Renal cortical epithelial cell (primary cell): Measurements from ENCODE around the gene IPO13. TPM values are rescaled to one million over a fixed set of nuclear protein-coding genes. Genes with fewer than 3 reads are reported as not detected.

Experiments used
- DNase-seq: peaks from one replicate; pipeline ENCODE4 v3.0.0-alpha.2; 2011; ENCODE audit warnings: low read depth
- total RNA-seq: library from RNA; depleted of rRNA; stranded (reverse); fragments of >200 nt; gene quantifications from 2 replicates; pipeline ENCODE4 v1.2.3, GENCODE V29; 2014

IPO13 gene
- total RNA-seq, 1 donor from 2014 or later: 41.1 TPM

GRCh38 chr1:43931711-43932660 lies 14.8 kb upstream of the IPO13 start:
- DNase-seq: no peak

DNA sequence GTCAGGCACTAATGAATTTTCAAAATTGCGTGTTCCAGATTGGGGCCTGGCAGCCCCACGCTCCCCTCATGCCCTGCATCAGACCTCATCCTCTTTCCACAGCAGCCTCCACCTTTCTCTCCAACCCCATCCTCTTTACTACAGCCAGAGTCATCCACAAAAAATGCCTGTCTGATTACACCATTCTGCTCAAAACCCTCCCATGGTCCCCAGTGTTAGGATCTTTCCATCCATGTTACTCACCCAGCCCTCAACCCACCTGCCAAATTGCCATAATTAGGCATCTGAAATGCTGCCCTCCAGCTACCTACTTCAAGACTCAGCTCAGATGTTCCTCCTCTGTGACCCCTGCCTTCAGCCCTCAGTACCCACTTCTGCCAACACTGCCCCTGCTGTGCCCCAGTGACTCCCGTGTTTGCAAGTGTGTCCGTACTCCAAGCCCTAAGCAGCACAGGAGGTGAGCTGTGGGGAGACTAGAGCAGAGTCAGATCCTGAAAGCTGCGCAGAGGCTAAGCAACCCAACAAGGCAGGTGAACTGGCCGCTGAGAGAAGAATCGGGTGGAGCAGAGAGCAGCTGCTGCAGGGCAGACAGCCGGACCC lies 13.9 kb upstream of the IPO13 start:
- peak; percentile 26 for DNase-seq

DNA sequence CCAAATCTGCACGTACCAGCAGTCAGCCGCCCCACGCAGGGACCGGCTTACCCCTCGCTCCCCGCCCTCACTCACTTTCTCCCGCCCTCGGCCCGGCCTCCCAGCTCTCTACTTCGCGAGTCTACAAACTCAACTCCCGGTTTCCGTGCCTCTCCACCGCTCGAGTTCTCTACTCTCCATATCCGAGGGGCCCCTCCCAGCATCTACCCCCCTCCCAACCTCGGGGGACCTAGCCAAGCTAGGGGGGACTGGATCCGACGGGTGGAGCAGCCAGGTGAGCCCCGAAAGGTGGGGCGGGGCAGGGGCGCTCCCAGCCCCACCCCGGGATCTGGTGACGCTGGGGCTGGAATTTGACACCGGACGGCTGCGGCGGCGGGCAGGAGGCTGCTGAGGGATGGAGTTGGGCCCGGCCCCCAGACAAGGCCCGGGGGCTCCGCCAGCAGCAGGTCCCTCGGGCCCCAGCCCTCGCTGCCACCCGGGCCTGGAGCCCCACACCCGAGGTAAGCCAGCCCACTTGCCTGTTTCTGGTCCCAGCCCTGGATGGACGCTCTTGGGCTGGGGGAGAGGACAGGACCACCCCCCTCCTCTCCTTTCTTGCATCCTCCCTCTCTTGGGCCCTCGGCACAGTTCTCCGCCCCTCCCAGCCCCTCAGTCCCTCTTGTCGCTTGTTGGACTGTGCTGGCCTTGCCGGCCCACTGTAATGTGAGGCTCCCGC lies 13.2 kb upstream of the IPO13 start, which contains the start of gene ARTN:
TSS of gene ARTN (plus strand) at position 416 of the 715 bp plus-strand sequence. CDS start 1,856 bp downstream, outside the sequence.
- DNase-seq: no peak

DNA sequence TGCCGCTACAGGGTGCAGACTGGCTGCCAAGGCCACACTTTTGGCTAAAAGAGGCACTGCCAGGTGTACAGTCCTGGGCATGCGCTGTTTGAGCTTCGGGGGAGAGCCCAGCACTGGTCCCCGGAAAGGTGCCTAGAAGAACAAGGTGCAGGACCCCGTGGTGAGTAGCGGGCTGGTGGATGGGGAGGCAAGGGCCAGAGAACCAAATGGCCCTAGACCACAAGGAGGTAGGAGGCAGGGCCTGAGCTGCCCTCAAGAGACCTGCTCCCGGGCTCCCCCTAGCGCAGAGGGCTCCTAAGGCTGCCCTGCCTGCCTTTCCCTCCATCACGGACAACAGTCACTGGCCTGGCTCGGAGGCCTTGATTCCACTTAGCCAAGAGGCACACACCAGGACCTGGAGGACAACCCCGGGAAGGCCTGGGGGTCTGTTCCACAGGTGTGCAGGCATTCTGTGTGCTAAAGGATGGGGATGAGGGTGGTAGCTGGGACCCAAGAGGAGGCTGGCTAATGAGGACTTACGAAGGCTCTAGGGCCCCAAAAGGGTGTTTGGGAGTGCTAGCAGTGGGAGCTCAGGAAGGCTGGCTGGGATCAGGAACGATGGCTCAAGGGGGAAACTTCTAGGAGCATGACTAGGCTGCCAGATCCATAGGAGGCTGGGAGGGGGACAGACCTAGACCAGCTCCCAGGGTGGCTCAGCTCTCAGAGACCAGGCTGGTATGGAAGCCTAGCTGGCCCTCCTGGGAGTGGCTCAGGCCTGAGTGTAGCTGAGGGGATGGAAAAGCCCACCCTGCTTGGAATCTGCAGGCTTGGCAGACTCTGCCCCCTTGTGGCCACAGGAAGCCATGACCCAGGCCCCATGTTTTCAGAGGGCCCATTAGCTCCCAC lies 12.4 kb upstream of the IPO13 start:
- peak; percentile 30 for DNase-seq

DNA sequence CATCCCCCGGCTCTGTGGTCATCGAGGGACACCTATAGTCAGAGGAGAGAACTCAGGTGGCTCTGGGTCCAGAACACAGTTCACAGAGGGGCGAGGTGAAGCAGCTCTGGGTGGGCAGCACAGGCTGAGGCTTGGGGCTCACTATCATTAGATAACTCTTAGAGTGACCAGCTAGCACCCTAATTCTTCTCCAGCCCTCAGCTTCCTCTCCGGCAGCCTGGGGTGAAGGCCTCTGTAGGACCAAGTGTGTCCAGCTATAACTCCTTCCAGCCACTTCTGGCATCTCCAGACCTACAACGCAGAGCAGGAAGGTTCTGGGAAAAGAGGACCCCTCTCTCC lies 11.8 kb upstream of the IPO13 start:
- no peak for DNase-seq

GRCh38 chr1:43935711-43936427 lies 10.9 kb upstream of the IPO13 start:
- DNase-seq: peak; percentile 18

- DNase-seq: no peak
Measured at GRCh38 chr1:43936431-43937151, 10.2 kb upstream of the IPO13 start.

GRCh38 chr1:43937179-43937865 lies 9.4 kb upstream of the IPO13 start:
- DNase-seq: peak; percentile 92

- no peak for DNase-seq
Measured at GRCh38 chr1:43938383-43938782, 8.4 kb upstream of the IPO13 start.

DNA sequence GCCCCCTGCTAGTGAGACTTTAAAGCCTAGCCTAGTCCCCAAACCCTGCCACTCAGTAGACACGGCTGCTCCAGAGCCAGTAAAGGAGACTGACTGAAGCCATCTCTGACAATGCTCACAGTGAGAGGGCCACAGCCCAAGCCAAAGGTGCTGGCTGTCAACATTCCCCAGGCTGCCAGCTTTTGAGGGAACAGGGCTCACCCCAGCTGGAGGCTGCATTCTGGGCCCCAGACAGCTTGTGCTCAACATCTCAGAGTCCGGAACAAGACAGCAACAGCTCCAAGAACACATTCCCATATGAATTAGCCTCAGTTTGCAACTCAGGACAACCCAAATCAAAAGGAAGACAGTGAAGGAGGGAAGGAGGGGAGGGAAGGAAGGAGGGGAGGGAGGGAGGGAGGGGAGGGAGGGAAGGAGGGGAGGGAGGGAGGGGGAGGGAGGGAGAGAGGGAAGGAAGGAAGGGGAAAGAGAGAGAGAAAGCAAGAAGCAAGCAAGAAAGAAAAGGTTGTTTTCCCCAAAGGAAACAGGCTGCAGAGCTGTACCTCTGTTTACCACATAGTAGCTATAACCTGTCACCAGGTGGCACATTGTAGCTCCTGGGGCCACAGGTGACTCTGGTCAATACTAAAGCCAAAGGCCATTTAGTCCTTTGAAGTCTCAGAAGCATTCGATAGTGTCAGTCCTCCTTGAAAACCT lies 7.7 kb upstream of the IPO13 start:
- DNase-seq: no peak

DNA sequence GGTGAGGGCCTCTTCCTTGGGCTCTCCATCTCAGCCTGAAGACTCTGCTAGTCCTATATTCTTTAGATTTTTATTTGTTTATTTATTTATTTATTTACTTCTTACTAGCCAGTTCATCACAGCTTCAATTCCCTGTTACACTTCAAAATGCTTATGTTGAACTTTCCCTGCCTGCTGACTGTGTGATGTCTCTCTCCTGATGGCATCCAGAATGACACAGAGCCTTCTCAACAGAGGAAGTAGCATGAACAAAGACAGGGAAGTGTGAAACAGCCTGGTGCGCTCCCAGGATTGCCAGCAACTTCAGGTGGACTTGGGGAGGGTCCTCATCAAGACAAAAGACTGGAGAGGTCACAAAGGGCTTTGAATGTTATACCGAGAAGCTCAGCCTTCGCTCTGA lies 4.3 kb upstream of the IPO13 start:
- DNase-seq: no peak

DNA sequence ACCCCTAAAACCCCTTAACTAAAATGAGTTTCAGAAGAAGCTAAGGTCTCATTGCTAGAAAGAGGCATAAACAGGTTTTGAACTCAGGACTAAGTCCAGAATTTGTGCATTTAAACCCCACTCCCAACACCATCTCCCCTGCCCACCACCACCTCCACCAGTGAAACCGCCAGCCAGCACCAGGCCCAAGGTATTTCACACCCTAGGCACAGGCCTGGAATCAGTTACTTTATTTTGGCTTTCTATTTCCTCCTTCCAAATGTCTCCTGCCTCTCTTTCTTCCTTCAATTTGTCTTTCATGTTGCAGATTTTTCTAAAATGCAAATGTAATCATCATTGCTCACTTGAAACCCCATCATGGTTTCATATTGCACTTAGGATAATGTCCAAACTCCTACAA lies 1.9 kb upstream of the IPO13 start:
- no peak for DNase-seq

DNA sequence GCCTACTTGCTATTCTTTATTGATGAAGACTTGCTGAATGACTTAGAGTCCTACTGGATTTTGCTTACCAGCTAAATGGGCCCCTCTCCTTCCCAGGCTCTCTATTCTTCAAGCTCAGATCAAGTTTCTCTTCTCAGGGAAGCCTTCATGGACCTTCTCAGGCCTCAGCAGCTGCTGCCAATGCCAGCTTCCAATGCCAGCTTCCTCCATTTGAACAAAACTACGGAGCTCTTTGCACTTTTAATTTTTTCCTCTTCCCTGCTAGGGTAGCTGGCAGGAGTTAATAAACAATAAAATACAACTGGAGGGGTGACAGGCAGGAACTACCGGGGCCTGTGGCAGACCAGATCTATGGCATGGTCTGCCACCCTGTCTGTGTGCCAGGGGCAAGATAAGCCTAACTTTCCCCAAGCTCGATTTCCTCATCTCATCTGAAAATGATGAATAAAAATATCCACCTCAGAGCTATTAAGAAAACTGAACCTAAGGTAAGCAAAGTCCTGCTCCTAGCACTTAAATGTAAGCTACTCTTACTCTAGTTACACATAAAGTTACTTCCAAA lies 995 bp upstream of the IPO13 start:
- no peak for DNase-seq

DNA sequence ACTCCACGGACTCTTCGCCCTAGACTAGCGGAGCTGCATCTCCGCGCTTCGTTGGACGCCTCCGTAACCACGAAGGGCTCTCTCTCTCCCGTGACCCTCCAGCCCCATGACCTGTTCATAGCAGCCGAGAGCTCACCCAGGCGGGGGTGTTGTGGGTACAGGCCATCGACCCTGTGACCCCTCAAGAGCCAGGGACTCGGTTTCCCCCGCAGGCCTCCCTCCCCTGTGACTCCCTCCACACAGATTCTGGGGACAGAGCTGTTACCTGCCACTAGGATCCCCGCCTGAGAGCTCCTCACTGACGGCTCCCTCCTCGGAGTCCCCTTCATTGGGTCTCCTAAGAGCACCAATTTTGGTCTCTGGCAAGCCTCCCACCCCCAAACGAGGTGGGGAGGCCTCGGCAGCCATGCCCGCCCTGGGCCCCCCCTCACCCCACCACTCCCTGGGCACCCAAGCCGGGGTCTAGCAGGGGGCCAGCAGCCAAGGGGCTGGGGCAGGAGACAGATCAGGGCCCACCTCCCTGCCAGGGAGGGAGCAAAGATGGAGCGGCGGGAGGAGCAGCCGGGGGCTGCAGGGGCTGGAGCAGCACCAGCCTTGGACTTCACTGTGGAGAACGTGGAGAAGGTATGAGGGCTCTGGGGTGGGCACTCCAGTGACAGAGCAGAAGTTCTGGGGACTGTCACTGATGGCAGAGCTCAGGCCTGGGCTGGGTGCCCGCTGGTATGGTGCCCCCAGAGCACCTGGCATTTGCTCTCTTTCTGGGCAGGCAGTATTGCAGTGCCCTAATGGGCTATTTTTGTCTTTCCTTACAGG lies 517 bp downstream of the IPO13 start:
- no peak for DNase-seq

- DNase-seq: no peak
Measured at GRCh38 chr1:43947874-43948437, 1.2 kb downstream of the IPO13 start.

GRCh38 chr1:43949678-43950077 lies 2.9 kb downstream of the IPO13 start:
- DNase-seq: no peak
